Tibial artery (tissue), 4 donors: Measurements from ENCODE around the gene ABCC1.

Experiments used
- DNase-seq, 2 donors: peaks; one replicate each; pipeline ENCODE4 v3.0.0-alpha.2; 2019
- H3K27ac ChIP-seq, 2 donors: fragments of 200-600 bp; sonication (generic) in 1 of 2; 1 replicate in 1 of 2; 2 replicates in 1 of 2; pipeline ENCODE4 v1.5.1; 2018 to 2019; ENCODE audit warnings: mild to moderate bottlenecking in 1 of 2
- H3K27me3 ChIP-seq, 2 donors: fragments of 200-600 bp; sonication (generic) in 1 of 2; one replicate each; pipeline versions ENCODE4 v1.5.1 to v1.6.0; 2016 to 2019
- H3K36me3 ChIP-seq, 3 donors: fragments of 200-600 bp; sonication (generic) in 2 of 3; one replicate each; pipeline ENCODE4 v1.5.1; 2016 to 2019; ENCODE audit warnings: mild to moderate bottlenecking in 2 of 3
- H3K4me1 ChIP-seq, 4 donors: fragments of 200-600 bp; sonication (generic) in 2 of 4; 1 replicate in 3 of 4; 2 replicates in 1 of 4; pipeline ENCODE4 v1.5.1; 2016 to 2019
- H3K4me3 ChIP-seq, 2 donors: fragments of 200-600 bp; sonication (generic) in 1 of 2; 1 replicate in 1 of 2; 2 replicates in 1 of 2; pipeline ENCODE4 v1.5.1; 2018 to 2019; ENCODE audit warnings: mild to moderate bottlenecking in 2 of 2
- H3K9me3 ChIP-seq, 3 donors: fragments of 200-600 bp; sonication (generic) in 1 of 3; one replicate each; pipeline ENCODE4 v1.5.1; 2016 to 2019
- intact Hi-C: fragments of 100-400 bp; cut with DNase I; formaldehyde crosslinking; loops from one replicate; pipeline ENCODE4 v1.15.0; 2023; ENCODE audit warnings: low total_unique reads
- TF ChIP-seq, protein P1 (sequence below), 2 experiments: fragments of 200-600 bp in 1 of 2; fragments of 450-650 bp in 1 of 2; IDR thresholded peaks; one replicate each; pipeline ENCODE4 v1.5.1; 2017 to 2019; ENCODE audit warnings: antibody characterized with exemption in 2 of 2, mild to moderate bottlenecking in 1 of 2, moderate library complexity in 1 of 2

ABCC1 gene

DNA sequence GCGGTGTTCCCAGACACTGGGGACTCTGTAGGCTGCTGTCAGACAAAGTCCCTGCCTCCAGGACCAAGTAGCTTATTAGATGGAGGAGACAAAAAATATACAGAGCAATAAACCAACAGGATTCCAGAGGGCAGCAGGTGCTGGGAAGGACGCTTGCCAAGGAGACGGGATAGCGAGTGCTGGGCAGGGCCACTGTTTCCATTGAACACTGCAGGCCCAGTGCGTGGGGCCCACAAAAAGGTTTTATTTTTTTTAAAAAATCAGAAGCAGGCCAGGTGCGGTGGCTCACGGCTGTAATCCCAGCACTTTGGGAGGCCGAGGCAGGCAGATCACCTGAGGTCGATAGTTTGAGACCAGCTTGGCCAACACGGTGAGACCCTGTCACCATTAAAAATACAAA lies 189.6 kb downstream of the ABCC1 start:
- H3K9me3 ChIP-seq: no peaks in the 10 kb centered on the region
- intact Hi-C loops: no loop called here
- no peak overlapping the region for H3K27ac ChIP-seq
- no peaks in the 10 kb centered on the region for H3K4me1 ChIP-seq
- no peak overlapping the region for H3K4me3 ChIP-seq
- H3K36me3 ChIP-seq: peaks cover 79 to 89% (median 85%) of the 10 kb centered on the region in 3 donors
- DNase-seq: no peak
- no peaks in the 10 kb centered on the region for H3K27me3 ChIP-seq
- TF ChIP-seq, protein P1, sequence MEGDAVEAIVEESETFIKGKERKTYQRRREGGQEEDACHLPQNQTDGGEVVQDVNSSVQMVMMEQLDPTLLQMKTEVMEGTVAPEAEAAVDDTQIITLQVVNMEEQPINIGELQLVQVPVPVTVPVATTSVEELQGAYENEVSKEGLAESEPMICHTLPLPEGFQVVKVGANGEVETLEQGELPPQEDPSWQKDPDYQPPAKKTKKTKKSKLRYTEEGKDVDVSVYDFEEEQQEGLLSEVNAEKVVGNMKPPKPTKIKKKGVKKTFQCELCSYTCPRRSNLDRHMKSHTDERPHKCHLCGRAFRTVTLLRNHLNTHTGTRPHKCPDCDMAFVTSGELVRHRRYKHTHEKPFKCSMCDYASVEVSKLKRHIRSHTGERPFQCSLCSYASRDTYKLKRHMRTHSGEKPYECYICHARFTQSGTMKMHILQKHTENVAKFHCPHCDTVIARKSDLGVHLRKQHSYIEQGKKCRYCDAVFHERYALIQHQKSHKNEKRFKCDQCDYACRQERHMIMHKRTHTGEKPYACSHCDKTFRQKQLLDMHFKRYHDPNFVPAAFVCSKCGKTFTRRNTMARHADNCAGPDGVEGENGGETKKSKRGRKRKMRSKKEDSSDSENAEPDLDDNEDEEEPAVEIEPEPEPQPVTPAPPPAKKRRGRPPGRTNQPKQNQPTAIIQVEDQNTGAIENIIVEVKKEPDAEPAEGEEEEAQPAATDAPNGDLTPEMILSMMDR (IDR thresholded peaks at IDR 0.05): no peak

DNA sequence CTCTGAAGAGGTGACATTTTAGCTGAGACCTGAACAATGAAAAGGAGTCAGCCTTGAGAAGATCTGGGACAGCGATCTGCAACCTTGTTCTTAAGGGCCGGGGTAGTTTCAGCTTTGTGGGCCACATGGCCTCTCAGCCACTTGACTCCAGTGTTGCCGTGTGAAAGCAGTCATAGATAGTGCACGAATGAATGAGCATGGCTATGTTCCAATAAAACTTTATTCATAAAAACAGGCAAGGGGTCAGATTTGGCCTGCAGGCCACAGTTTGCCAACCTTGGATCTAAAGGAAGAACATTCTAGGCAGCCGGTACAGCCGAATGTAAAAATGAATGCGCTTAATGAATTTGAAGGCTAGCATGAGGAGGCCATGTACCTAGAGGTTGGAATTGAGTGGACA lies 190.4 kb downstream of the ABCC1 start:
- Histone ChIP-seq H3K9me3 (no peaks in the 10 kb centered on the region), H3K4me3 (no peak overlapping the region), H3K27ac (no peak overlapping the region), H3K27me3 (no peaks in the 10 kb centered on the region), H3K36me3 (peaks cover 71 to 81% (median 80%) of the 10 kb centered on the region in 3 donors), H3K4me1 (no peaks in the 10 kb centered on the region)
- intact Hi-C loops: no loop called here
- TF ChIP-seq, protein P1 (IDR thresholded peaks at IDR 0.05): no peak
- DNase-seq: no peak

DNA sequence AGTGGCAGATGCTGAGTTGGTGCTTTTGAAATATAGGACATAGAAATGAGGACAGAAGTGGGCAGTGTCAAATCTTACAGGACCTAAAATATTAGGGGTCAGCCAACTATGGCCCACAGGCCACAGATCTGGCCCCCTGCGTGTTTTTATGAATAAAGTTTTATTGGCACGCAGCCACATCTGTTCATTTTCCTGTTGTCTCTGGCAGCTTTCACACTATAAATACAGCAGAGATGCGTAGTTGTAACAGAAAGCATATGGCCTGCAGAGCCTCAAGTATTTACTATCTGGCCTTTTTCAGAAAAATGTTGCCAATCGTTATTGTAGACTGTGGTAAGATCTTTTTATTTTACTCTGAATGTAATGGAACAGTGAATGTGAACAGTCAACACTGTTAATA lies 191.1 kb downstream of the ABCC1 start:
- H3K4me3 ChIP-seq: no peak overlapping the region
- H3K36me3 ChIP-seq: peaks cover 64 to 80% (median 74%) of the 10 kb centered on the region in 3 donors
- no peak overlapping the region for H3K27ac ChIP-seq
- no peak for DNase-seq
- intact Hi-C loops: no loop called here
- H3K9me3 ChIP-seq: no peaks in the 10 kb centered on the region
- TF ChIP-seq, protein P1 (IDR thresholded peaks at IDR 0.05): no peak
- H3K4me1 ChIP-seq: no peaks in the 10 kb centered on the region
- H3K27me3 ChIP-seq: no peaks in the 10 kb centered on the region

DNA sequence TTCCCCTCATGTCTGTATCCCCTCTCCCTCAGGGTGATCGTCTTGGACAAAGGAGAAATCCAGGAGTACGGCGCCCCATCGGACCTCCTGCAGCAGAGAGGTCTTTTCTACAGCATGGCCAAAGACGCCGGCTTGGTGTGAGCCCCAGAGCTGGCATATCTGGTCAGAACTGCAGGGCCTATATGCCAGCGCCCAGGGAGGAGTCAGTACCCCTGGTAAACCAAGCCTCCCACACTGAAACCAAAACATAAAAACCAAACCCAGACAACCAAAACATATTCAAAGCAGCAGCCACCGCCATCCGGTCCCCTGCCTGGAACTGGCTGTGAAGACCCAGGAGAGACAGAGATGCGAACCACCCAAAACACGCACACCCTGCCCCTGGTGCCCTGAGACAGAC lies 191.7 kb downstream of the ABCC1 start:
- Histone ChIP-seq H3K4me1 (no peaks in the 10 kb centered on the region), H3K27ac (no peak overlapping the region), H3K36me3 (peaks cover 58 to 75% (median 71%) of the 10 kb centered on the region in 3 donors), H3K4me3 (no peak overlapping the region), H3K27me3 (no peaks in the 10 kb centered on the region), H3K9me3 (no peaks in the 10 kb centered on the region)
- no peak for DNase-seq
- TF ChIP-seq, protein P1 (IDR thresholded peaks at IDR 0.05): no peak
- intact Hi-C loops: no loop called here

DNA sequence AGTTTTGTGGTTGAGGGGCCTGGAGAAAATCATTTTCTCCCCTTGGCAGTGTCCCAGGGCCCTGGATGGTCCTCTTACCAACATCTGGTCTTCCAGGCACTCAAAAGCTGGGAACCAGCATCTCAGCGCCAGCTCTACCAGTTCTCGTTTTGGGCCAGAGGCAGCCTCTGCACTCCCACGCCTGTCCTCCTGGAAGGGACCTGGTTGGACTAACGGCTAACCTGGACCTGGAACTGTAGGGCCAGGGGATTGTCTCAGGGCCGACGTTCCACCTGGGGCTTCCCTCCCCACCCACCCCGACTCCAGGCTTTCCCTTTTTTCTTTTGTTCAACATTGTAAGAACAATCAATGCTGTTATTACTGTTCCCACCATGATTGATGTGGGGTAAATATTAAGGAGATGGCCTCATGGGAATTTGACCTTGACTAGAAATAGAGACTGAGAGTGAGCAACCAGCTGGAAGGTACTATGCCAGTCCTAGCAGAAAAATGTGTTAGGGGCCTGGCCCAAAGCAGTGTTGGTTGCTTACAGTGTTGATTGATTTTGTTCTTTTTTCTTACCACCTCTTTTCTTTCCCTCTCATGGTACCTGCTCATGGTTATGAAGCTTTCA lies 192.5 kb downstream of the ABCC1 start:
- TF ChIP-seq, protein P1 (IDR thresholded peaks at IDR 0.05): no peak
- no peak overlapping the region for H3K27ac ChIP-seq
- H3K36me3 ChIP-seq: peaks cover 50 to 73% (median 68%) of the 10 kb centered on the region in 3 donors
- no peak for DNase-seq
- no peaks in the 10 kb centered on the region for H3K4me1 ChIP-seq
- no peaks in the 10 kb centered on the region for H3K9me3 ChIP-seq
- no peak overlapping the region for H3K4me3 ChIP-seq
- intact Hi-C loops: no loop called here
- H3K27me3 ChIP-seq: no peaks in the 10 kb centered on the region
